WTC11 (cell line): ENCODE data around the gene RNASEL. TPM values are rescaled to one million over a fixed set of nuclear protein-coding genes. Genes with fewer than 3 reads are reported as not detected.

Source experiments
- ATAC-seq: fragments of 200-7000 bp; cut with Tn5 transposase; 2 replicates; pipeline ENCODE4 v1.10.0; 2021; ENCODE audit warnings: mild to moderate bottlenecking, moderate library complexity
- CTCF ChIA-PET: fragments of 300-600 bp; sonication (Branson Sonifier 250); formaldehyde crosslinking; loops from one replicate; lab custom pipeline; 2021; ENCODE audit warnings: antibody characterized with exemption; lab: Charles Lee
- POLR2A ChIA-PET: fragments of 350-600 bp; sonication (Branson Sonifier 250); formaldehyde crosslinking; loops from one replicate; lab custom pipeline; 2021; ENCODE audit warnings: antibody characterized with exemption; lab: Charles Lee
- DNase-seq: peaks from one replicate; pipeline ENCODE4 v3.0.0; 2021; ENCODE audit warnings: low spot score
- H3K27ac Mint-ChIP-seq: 2 replicates; pipeline ENCODE4 v1.8.0; 2021; ENCODE audit warnings: mixed read lengths
- H3K27me3 Mint-ChIP-seq: 2 replicates; pipeline ENCODE4 v1.8.0; 2021; ENCODE audit warnings: low read depth, mild to moderate bottlenecking, moderate library complexity, mixed read lengths
- H3K36me3 Mint-ChIP-seq: 2 replicates; pipeline ENCODE4 v1.8.0; 2021; ENCODE audit warnings: mixed read lengths
- H3K4me1 Mint-ChIP-seq: 2 replicates; pipeline ENCODE4 v1.8.0; 2022; ENCODE audit warnings: mixed read lengths
- H3K4me3 Mint-ChIP-seq: 2 replicates; pipeline ENCODE4 v1.8.0; 2021; ENCODE audit warnings: mild to moderate bottlenecking, moderate library complexity, mixed read lengths
- H3K9me3 Mint-ChIP-seq: 2 replicates; pipeline ENCODE4 v1.8.0; 2021; ENCODE audit warnings: mixed read lengths
- AFF4 ChIP-seq: sonication (generic); formaldehyde crosslinking; IDR thresholded peaks from 2 replicates; pipeline ENCODE4 v1.8.1; 2023; ENCODE audit warnings: mild to moderate bottlenecking, missing genetic modification reagents, borderline replicate concordance
- ATF1 ChIP-seq: sonication (generic); formaldehyde crosslinking; IDR thresholded peaks from 2 replicates; pipeline ENCODE4 v1.8.1; 2023; ENCODE audit warnings: mild to moderate bottlenecking, moderate library complexity, missing genetic modification reagents
- ATF2 ChIP-seq: sonication (generic); formaldehyde crosslinking; IDR thresholded peaks from 2 replicates; pipeline ENCODE4 v1.8.1; 2022; ENCODE audit warnings: low read depth, missing genetic modification reagents, borderline replicate concordance
- CDX4 ChIP-seq: fragments of 250-450 bp; sonication (Bioruptor Pico); IDR thresholded peaks from 2 replicates; pipeline ENCODE4 v1.9.0; 2021; ENCODE audit warnings: moderate library complexity, mild to moderate bottlenecking, inconsistent platforms, borderline replicate concordance
- CREM ChIP-seq: sonication (generic); formaldehyde crosslinking; IDR thresholded peaks from 2 replicates; pipeline ENCODE4 v1.8.1; 2022; ENCODE audit warnings: mild to moderate bottlenecking, missing genetic modification reagents, moderate library complexity
- E2F5 ChIP-seq: sonication (generic); formaldehyde crosslinking; IDR thresholded peaks from 2 replicates; pipeline ENCODE4 v1.8.1; 2022; ENCODE audit warnings: mild to moderate bottlenecking, moderate library complexity, missing genetic modification reagents
- ELF4 ChIP-seq: sonication (generic); formaldehyde crosslinking; IDR thresholded peaks from 2 replicates; pipeline ENCODE4 v1.8.1; 2022; ENCODE audit warnings: low read depth, mild to moderate bottlenecking, moderate library complexity, missing genetic modification reagents
- FOXP1 ChIP-seq: sonication (generic); formaldehyde crosslinking; IDR thresholded peaks from 2 replicates; pipeline ENCODE4 v1.8.0; 2022; ENCODE audit warnings: missing genetic modification reagents, mild to moderate bottlenecking, moderate library complexity, borderline replicate concordance
- GRHL2 ChIP-seq: fragments of 250-450 bp; sonication (Bioruptor Pico); IDR thresholded peaks from 2 replicates; pipeline ENCODE4 v1.8.0; 2022; ENCODE audit warnings: mild to moderate bottlenecking, moderate library complexity; ENCODE audit not compliant: insufficient replicate concordance, severe bottlenecking
- NR1H2 ChIP-seq: sonication (generic); formaldehyde crosslinking; IDR thresholded peaks from 2 replicates; pipeline ENCODE4 v1.9.0; 2021; ENCODE audit warnings: mild to moderate bottlenecking, moderate library complexity, missing genetic modification reagents
- PREB ChIP-seq: sonication (generic); formaldehyde crosslinking; IDR thresholded peaks from 2 replicates; pipeline ENCODE4 v1.8.1; 2022; ENCODE audit warnings: mild to moderate bottlenecking, missing genetic modification reagents, moderate library complexity, borderline replicate concordance
- USF1 ChIP-seq: sonication (generic); formaldehyde crosslinking; IDR thresholded peaks from 2 replicates; pipeline ENCODE4 v1.8.0; 2022; ENCODE audit warnings: mild to moderate bottlenecking, missing genetic modification reagents
- USF2 ChIP-seq: sonication (generic); formaldehyde crosslinking; IDR thresholded peaks from 2 replicates; pipeline ENCODE4 v1.8.1; 2023; ENCODE audit warnings: mild to moderate bottlenecking, missing genetic modification reagents, moderate library complexity
- ZMAT4 ChIP-seq: fragments of 250-450 bp; sonication (Bioruptor Pico); IDR thresholded peaks from 2 replicates; pipeline ENCODE4 v1.9.0; 2021; ENCODE audit warnings: mild to moderate bottlenecking
- ZNF121 ChIP-seq: sonication (generic); formaldehyde crosslinking; IDR thresholded peaks from 2 replicates; pipeline ENCODE4 v1.8.0; 2023; ENCODE audit warnings: missing genetic modification reagents
- ZNF512 ChIP-seq: sonication (generic); formaldehyde crosslinking; IDR thresholded peaks from 2 replicates; pipeline ENCODE4 v1.8.1; 2022; ENCODE audit warnings: missing genetic modification reagents, borderline replicate concordance
- total RNA-seq: library from RNA; stranded (reverse); gene quantifications from 3 replicates; pipeline ENCODE4 v1.2.3, GENCODE V29; 2021

Gene RNASEL
- total RNA-seq, 1 experiment from 2014 or later = 0.77 TPM

GRCh38 chr1:182575540-182576149, 13.4 kb downstream of the RNASEL start:
- Mint-ChIP-seq H3K27ac (no peak overlapping the region), H3K36me3 (no peaks in the 10 kb centered on the region), H3K9me3 (peaks cover 6% of the 10 kb centered on the region), H3K4me3 (no peak overlapping the region), H3K27me3 (no peaks in the 10 kb centered on the region; the same call in 1 of the 2 replicates), H3K4me1 (no peaks in the 10 kb centered on the region)
- ATAC-seq (no peak), DNase-seq (no peak)
- CTCF ChIA-PET = interaction anchor here (1.8 kb wide), 2 partner anchors 207 to 495 kb away, joined by 4 to 6 read pairs; no protein-coding TSS in a partner anchor
- TF ChIP-seq ATF1 = no peak
- no peak for TF ChIP-seq ZNF512
- no peak for TF ChIP-seq CDX4 (CRISPR knock-in tag)
- TF ChIP-seq USF1 (CRISPR knock-in tag) = no peak
- no peak for TF ChIP-seq ZMAT4 (CRISPR knock-in tag)
- POLR2A ChIA-PET = no interaction called here

- no peaks in the 10 kb centered on the region for H3K4me1 Mint-ChIP-seq
Observed at GRCh38 chr1:182574156-182574555, 14.9 kb downstream of the RNASEL start.

GRCh38 chr1:182570611-182570970, 18.5 kb downstream of the RNASEL start:
- CTCF ChIA-PET = interaction anchor here (1.5 kb wide), 1 partner anchor 216 kb away, joined by 3 read pairs; no protein-coding TSS in a partner anchor
- ATAC-seq = no peak
- no peak for TF ChIP-seq NR1H2 (CRISPR knock-in tag)
- TF ChIP-seq ELF4 = no peak
- TF ChIP-seq CREM (CRISPR knock-in tag) = no peak
- TF ChIP-seq GRHL2 (CRISPR knock-in tag) = no peak
- no peak for TF ChIP-seq USF2 (CRISPR knock-in tag)
- TF ChIP-seq FOXP1 (CRISPR knock-in tag) = no peak
- TF ChIP-seq CDX4 (CRISPR knock-in tag) = no peak
- TF ChIP-seq ATF2 (CRISPR knock-in tag) = no peak
- no peak for TF ChIP-seq E2F5 (CRISPR knock-in tag)
- no peak for TF ChIP-seq AFF4 (CRISPR knock-in tag)

More at GRCh38 chr1:182574156-182574555, 14.9 kb downstream of the RNASEL start:
- ATAC-seq (no peak), DNase-seq (no peak)
- TF ChIP-seq ZNF121 (CRISPR knock-in tag) (no peak), PREB (CRISPR knock-in tag) (no peak)
- Mint-ChIP-seq H3K36me3 (no peaks in the 10 kb centered on the region), H3K27me3 (no peaks in the 10 kb centered on the region; the same call in 1 of the 2 replicates), H3K9me3 (peaks cover 6% of the 10 kb centered on the region), H3K27ac (no peak overlapping the region), H3K4me3 (no peak overlapping the region)
- ChIA-PET CTCF (interaction anchor here (1.0 to 1.8 kb wide), 4 partner anchors 25 to 493 kb away, joined by 3 to 6 read pairs (median 4); no protein-coding TSS in a partner anchor), POLR2A (no interaction called here)

More at GRCh38 chr1:182570611-182570970, 18.5 kb downstream of the RNASEL start:
- Mint-ChIP-seq H3K4me1 (peaks cover under 1% of the 10 kb centered on the region; the same call in 1 of the 2 replicates), H3K4me3 (no peak overlapping the region), H3K27me3 (no peaks in the 10 kb centered on the region; the same call in 1 of the 2 replicates), H3K27ac (no peak overlapping the region), H3K9me3 (peaks cover 6% of the 10 kb centered on the region), H3K36me3 (no peaks in the 10 kb centered on the region)
- no peak for DNase-seq
- POLR2A ChIA-PET = no interaction called here
